Suprapubic skin (tissue), 4 donors: ENCODE measurements around the gene XCL2. TPM values are rescaled to one million over a fixed set of nuclear protein-coding genes. Genes with fewer than 3 reads are reported as not detected.

Experiments
- DNase-seq, 2 donors: peaks; one replicate each; pipeline ENCODE4 v3.0.0-alpha.2; 2019; ENCODE audit warnings: low spot score in 2 of 2
- H3K27ac ChIP-seq: fragments of 200-600 bp; sonication (generic); one replicate; pipeline ENCODE4 v1.5.1; 2019
- H3K27me3 ChIP-seq: fragments of 200-600 bp; sonication (generic); one replicate; pipeline ENCODE4 v1.5.1; 2019
- H3K36me3 ChIP-seq: fragments of 200-600 bp; sonication (generic); one replicate; pipeline ENCODE4 v1.5.1; 2019
- H3K4me1 ChIP-seq: fragments of 200-600 bp; sonication (generic); one replicate; pipeline ENCODE4 v1.5.1; 2019
- H3K4me3 ChIP-seq: fragments of 200-600 bp; sonication (generic); one replicate; pipeline ENCODE4 v1.5.1; 2019; ENCODE audit warnings: mild to moderate bottlenecking
- H3K9me3 ChIP-seq: fragments of 200-600 bp; sonication (generic); one replicate; pipeline ENCODE4 v1.5.1; 2019
- EP300 ChIP-seq: sonication (generic); formaldehyde crosslinking; IDR thresholded peaks from one replicate; pipeline ENCODE4 v1.6.1; 2017; ENCODE audit warnings: antibody characterized with exemption
- POLR2A ChIP-seq, 2 donors: fragments of 450-650 bp; IDR thresholded peaks; one replicate each; pipeline ENCODE4 v1.6.1; 2017; ENCODE audit warnings: antibody characterized with exemption in 2 of 2, mild to moderate bottlenecking in 2 of 2, moderate library complexity in 2 of 2
- POLR2AphosphoS5 ChIP-seq, 3 donors: sonication (generic); formaldehyde crosslinking; IDR thresholded peaks; one replicate each; pipeline ENCODE4 v1.6.1; 2017; ENCODE audit warnings: antibody characterized with exemption in 3 of 3
- WGBS: methylation state at CpG from one replicate; pipeline ENCODE4 v1.1.5; 2018; 5-methylcytosine and 5-hydroxymethylcytosine counted together
- total RNA-seq, 4 donors: library from RNA; depleted of rRNA; stranded (reverse); fragments of >200 nt; gene quantifications; one replicate each; pipeline ENCODE4 v1.1.0, GENCODE V29; 2016
- TF ChIP-seq, protein P1 (sequence below), 2 donors: fragments of 200-600 bp in 1 of 2; fragments of 450-650 bp in 1 of 2; sonication (generic) in 1 of 2; IDR thresholded peaks; one replicate each; pipeline ENCODE4 v1.5.1; 2016 to 2019; ENCODE audit warnings: antibody characterized with exemption in 2 of 2, mild to moderate bottlenecking in 1 of 2, moderate library complexity in 1 of 2

The XCL2 gene
- total RNA-seq, 4 donors from 2014 or later, result not detected

- H3K4me1 ChIP-seq, result peaks cover 3% of the 10 kb centered on the region
- 88% methylated on average over 6 of the region's 6 CpGs for WGBS
- H3K9me3 ChIP-seq, result no peaks in the 10 kb centered on the region
Measured at GRCh38 chr1:168506204-168506819, 37.5 kb downstream of the XCL2 start.

DNA sequence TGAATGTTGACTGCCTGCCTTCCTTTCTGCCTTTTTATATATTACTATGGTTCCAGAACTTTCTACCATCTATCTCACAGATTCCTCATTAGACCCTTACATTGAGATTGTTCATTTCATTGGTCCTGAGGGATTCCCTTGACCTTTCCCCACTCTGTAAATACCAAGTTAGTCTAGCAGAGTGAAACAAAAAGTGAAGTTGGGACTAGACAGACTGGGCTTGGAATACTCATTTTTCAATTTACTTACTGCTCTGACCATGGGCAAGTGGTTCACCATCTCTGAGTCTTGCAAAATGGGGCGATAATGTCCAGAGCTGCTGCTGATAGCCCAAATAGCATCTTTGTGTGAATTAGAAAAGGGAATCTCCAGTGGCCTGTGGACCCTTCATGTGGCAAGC is 38.8 kb downstream of the XCL2 start:
- H3K36me3 ChIP-seq, result no peaks in the 10 kb centered on the region
- H3K4me1 ChIP-seq, result peaks cover 5% of the 10 kb centered on the region
- TF ChIP-seq POLR2AphosphoS5 (IDR thresholded peaks at IDR 0.05) (no peak), POLR2A (IDR thresholded peaks at IDR 0.05) (no peak), EP300 (no peak)
- TF ChIP-seq, protein P1, sequence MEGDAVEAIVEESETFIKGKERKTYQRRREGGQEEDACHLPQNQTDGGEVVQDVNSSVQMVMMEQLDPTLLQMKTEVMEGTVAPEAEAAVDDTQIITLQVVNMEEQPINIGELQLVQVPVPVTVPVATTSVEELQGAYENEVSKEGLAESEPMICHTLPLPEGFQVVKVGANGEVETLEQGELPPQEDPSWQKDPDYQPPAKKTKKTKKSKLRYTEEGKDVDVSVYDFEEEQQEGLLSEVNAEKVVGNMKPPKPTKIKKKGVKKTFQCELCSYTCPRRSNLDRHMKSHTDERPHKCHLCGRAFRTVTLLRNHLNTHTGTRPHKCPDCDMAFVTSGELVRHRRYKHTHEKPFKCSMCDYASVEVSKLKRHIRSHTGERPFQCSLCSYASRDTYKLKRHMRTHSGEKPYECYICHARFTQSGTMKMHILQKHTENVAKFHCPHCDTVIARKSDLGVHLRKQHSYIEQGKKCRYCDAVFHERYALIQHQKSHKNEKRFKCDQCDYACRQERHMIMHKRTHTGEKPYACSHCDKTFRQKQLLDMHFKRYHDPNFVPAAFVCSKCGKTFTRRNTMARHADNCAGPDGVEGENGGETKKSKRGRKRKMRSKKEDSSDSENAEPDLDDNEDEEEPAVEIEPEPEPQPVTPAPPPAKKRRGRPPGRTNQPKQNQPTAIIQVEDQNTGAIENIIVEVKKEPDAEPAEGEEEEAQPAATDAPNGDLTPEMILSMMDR (IDR thresholded peaks at IDR 0.05), result no peak
- H3K9me3 ChIP-seq, result no peaks in the 10 kb centered on the region
- no peak overlapping the region for H3K27ac ChIP-seq
- 100% methylated on average over 1 of the region's 1 CpG for WGBS
- no peaks in the 10 kb centered on the region for H3K27me3 ChIP-seq
- DNase-seq, result no peak
- H3K4me3 ChIP-seq, result no peak overlapping the region

More at GRCh38 chr1:168506204-168506819, 37.5 kb downstream of the XCL2 start:
- Histone ChIP-seq H3K4me3 (no peak overlapping the region), H3K27ac (no peak overlapping the region), H3K27me3 (no peaks in the 10 kb centered on the region), H3K36me3 (no peaks in the 10 kb centered on the region)
- no peak for DNase-seq
- TF ChIP-seq EP300 (no peak), POLR2AphosphoS5 (IDR thresholded peaks at IDR 0.05) (no peak), POLR2A (IDR thresholded peaks at IDR 0.05) (no peak)

DNA sequence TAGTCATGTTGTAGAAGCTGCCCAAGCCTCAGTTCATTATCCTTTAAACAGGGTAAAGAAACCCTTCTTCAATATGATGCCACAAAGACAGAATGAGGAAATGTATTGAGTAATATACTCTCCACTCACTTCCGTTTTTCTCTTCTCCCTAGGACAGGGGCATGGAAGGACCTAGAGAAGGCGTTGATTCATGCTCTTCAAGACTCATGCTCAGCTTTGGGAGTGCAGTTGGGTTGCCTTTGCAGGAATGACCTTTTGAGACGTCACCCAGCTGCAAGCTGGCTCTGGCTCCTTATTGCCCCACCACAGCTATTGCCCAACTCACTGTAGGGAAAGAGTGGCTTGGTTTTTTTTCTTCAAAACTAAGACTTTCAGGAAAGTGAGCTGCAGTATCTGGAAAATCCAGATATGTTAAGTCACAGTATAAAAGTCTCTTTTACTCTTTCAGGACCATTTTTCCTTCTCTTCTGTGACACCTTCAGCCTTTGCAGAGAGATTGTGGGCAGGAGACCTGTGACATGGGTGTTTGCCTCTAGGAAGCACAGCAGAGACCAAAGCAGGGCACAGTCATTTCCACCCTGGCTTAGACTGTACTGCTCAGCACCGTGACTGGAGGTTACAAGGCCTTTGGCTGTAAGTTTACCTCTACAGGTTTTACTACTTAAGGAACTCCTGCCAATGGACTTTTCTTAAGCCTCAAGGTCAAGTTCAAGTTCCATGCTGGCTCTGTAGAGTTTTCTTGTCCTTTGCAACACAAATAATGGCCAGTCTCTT is 39.5 kb downstream of the XCL2 start:
- peak; percentile 81 for DNase-seq
- Histone ChIP-seq H3K27ac (no peak overlapping the region), H3K9me3 (no peaks in the 10 kb centered on the region), H3K4me1 (peaks cover 5% of the 10 kb centered on the region), H3K36me3 (no peaks in the 10 kb centered on the region), H3K4me3 (no peak overlapping the region), H3K27me3 (no peaks in the 10 kb centered on the region)
- WGBS, result 69% methylated on average over 4 of the region's 4 CpGs
- TF ChIP-seq, protein P1 (IDR thresholded peaks at IDR 0.05), result no peak
- TF ChIP-seq EP300 (no peak), POLR2AphosphoS5 (IDR thresholded peaks at IDR 0.05) (peak in 1 of 3 donors; percentile 72), POLR2A (IDR thresholded peaks at IDR 0.05) (no peak)

- Histone ChIP-seq H3K36me3 (no peaks in the 10 kb centered on the region), H3K9me3 (no peaks in the 10 kb centered on the region), H3K4me3 (no peak overlapping the region), H3K27me3 (no peaks in the 10 kb centered on the region), H3K27ac (no peak overlapping the region), H3K4me1 (peaks cover 15% of the 10 kb centered on the region)
- DNase-seq, result no peak
- WGBS, result 83% methylated on average over 2 of the region's 2 CpGs
- no peak for TF ChIP-seq POLR2A (IDR thresholded peaks at IDR 0.05)
- TF ChIP-seq, protein P1 (IDR thresholded peaks at IDR 0.05), result no peak
- no peak for TF ChIP-seq EP300
- no peak for TF ChIP-seq POLR2AphosphoS5 (IDR thresholded peaks at IDR 0.05)
Measured at GRCh38 chr1:168499688-168500049, 44.1 kb downstream of the XCL2 start.

DNA sequence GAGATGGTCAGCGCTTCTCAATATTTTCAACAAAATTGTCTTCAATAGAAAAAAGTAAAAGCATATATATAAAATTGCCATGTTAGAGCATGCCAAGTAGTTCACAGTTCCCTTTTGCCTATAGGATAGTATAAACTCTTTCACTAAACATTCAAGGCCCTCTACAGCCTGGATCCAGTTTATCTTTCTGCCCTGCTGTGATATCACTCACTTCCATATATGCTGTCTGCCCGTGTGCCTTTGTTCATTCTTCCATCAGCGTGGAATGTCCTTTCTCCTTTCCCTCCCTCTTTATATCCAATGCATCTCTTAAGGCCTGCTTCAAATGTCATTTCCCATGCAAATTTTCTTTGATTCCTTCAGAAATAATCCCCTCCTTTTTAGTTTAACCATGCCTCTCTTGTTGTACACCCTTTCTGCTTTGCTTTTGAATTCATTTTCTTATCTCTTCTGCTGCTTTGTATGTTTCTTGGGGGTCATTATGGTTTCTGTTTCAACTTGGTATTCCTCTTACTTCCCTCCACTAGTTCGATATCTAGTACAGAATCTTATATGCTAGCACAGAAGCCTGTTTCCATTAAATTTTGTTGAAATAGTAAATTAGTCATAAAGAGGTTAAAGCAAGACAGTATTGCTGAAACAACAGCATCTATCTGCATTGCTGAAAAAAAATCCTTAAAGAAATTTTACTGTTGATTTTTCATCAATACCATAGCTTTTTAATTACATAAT is 44.7 kb downstream of the XCL2 start:
- Histone ChIP-seq H3K27me3 (no peaks in the 10 kb centered on the region), H3K9me3 (no peaks in the 10 kb centered on the region), H3K4me3 (no peak overlapping the region), H3K27ac (no peak overlapping the region), H3K36me3 (no peaks in the 10 kb centered on the region), H3K4me1 (peaks cover 15% of the 10 kb centered on the region)
- TF ChIP-seq POLR2AphosphoS5 (IDR thresholded peaks at IDR 0.05), result no peak
- TF ChIP-seq POLR2A (IDR thresholded peaks at IDR 0.05), result no peak
- no peak for TF ChIP-seq EP300
- TF ChIP-seq, protein P1 (IDR thresholded peaks at IDR 0.05), result no peak
- no peak for DNase-seq
- 95% methylated on average over 4 of the region's 4 CpGs for WGBS
